Stimulated activated CD8-positive, alpha-beta memory T cell treated with anti-CD3 and anti-CD28 coated beads, Interleukin-15, amount 100 ng/mL, for 48 hours (primary cell): ENCODE results near the gene SCRN1.
"Not testable (repeated sequence)": the region's sequence is repeated elsewhere in the genome, so short reads cannot be mapped to it uniquely, and the experiment has no call there.

Experiments used
- DNase-seq, 2 donors: peaks; one replicate each; pipeline ENCODE4 v3.0.0-alpha.2; 2020; ENCODE audit warnings: low read depth in 2 of 2

Gene SCRN1

GRCh38 chr7:29968683-29969395 lies 20.8 kb downstream of the SCRN1 start:
- no peak for DNase-seq

- no peak for DNase-seq
Measured at GRCh38 chr7:29965030-29965429, 24.6 kb downstream of the SCRN1 start.

GRCh38 chr7:29962035-29962434 lies 27.6 kb downstream of the SCRN1 start:
- DNase-seq = no peak

- not testable (repeated sequence) for DNase-seq
Measured at GRCh38 chr7:29961611-29962010, 28.0 kb downstream of the SCRN1 start.

- DNase-seq = no peak
Measured at GRCh38 chr7:29958667-29959358, 30.8 kb downstream of the SCRN1 start.

GRCh38 chr7:29957521-29958310 lies 31.9 kb downstream of the SCRN1 start:
- DNase-seq = no peak

GRCh38 chr7:29956487-29956836 lies 33.1 kb downstream of the SCRN1 start:
- DNase-seq = no peak

GRCh38 chr7:29955799-29956486 lies 33.7 kb downstream of the SCRN1 start:
- peak; percentile 2 to 12 for DNase-seq

GRCh38 chr7:29955075-29955792 lies 34.4 kb downstream of the SCRN1 start:
- DNase-seq = no peak

GRCh38 chr7:29953726-29954347 lies 35.8 kb downstream of the SCRN1 start:
- no peak for DNase-seq

- no peak for DNase-seq
Measured at GRCh38 chr7:29951206-29951605, 38.4 kb downstream of the SCRN1 start.

GRCh38 chr7:29950480-29950879 lies 39.1 kb downstream of the SCRN1 start:
- no peak for DNase-seq

- DNase-seq = no peak
Measured at GRCh38 chr7:29948587-29948986, 41.0 kb downstream of the SCRN1 start.

GRCh38 chr7:29946428-29947186 lies 43.0 kb downstream of the SCRN1 start:
- no peak for DNase-seq

- DNase-seq = no peak
Measured at GRCh38 chr7:29945259-29945809, 44.3 kb downstream of the SCRN1 start.

- DNase-seq = no peak
Measured at GRCh38 chr7:29940199-29940598, 49.4 kb downstream of the SCRN1 start.

- DNase-seq = no peak
Measured at GRCh38 chr7:29937132-29937531, 52.5 kb downstream of the SCRN1 start.

GRCh38 chr7:29935111-29935510 lies 54.5 kb downstream of the SCRN1 start:
- DNase-seq = no peak

GRCh38 chr7:29929018-29929807 lies 60.4 kb downstream of the SCRN1 start:
- DNase-seq = no peak
